ENCODE results near the gene CD164L2. TPM values are rescaled to one million over a fixed set of nuclear protein-coding genes. Genes with fewer than 3 reads are reported as not detected.
A peak's percentile ranks its signal among the peaks of the same experiment; 100 is the strongest.
"Not testable (repeated sequence)": the region's sequence is repeated elsewhere in the genome, so short reads cannot be mapped to it uniquely, and the experiment has no call there.

Gene CD164L2
- total RNA-seq, 4 donors from 2014 or later: 0.50 to 0.63 (median 0.54) TPM; not detected in 1

- peak within 1 kb of the TSS in 2 of 3 donors; percentile 40 to 58 for H3K27ac ChIP-seq
- intact Hi-C loops (cut with DNase I): loop anchor here (5.0 to 10.0 kb wide), 3 partner anchors 35 to 287 kb away; no protein-coding TSS in a partner anchor
- WGBS, 2 donors: 3 to 7% methylated on average over 18 to 19 of the region's 69 CpGs
- peak in 1 of 2 donors; percentile 30 for TF ChIP-seq POLR2A (IDR thresholded peaks at IDR 0.05)
- TF ChIP-seq, protein P1, sequence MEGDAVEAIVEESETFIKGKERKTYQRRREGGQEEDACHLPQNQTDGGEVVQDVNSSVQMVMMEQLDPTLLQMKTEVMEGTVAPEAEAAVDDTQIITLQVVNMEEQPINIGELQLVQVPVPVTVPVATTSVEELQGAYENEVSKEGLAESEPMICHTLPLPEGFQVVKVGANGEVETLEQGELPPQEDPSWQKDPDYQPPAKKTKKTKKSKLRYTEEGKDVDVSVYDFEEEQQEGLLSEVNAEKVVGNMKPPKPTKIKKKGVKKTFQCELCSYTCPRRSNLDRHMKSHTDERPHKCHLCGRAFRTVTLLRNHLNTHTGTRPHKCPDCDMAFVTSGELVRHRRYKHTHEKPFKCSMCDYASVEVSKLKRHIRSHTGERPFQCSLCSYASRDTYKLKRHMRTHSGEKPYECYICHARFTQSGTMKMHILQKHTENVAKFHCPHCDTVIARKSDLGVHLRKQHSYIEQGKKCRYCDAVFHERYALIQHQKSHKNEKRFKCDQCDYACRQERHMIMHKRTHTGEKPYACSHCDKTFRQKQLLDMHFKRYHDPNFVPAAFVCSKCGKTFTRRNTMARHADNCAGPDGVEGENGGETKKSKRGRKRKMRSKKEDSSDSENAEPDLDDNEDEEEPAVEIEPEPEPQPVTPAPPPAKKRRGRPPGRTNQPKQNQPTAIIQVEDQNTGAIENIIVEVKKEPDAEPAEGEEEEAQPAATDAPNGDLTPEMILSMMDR (IDR thresholded peaks at IDR 0.05): peak in 4 of 6 experiments; percentile 23 to 50 (median 42)
- no peaks in the 10 kb centered on the region for H3K9me3 ChIP-seq
- H3K4me1 ChIP-seq: peaks cover 19 to 23% of the 10 kb centered on the region in 2 donors
- peak; percentile 89 to 91 for DNase-seq
- H3K36me3 ChIP-seq: no peaks in the 10 kb centered on the region
- H3K4me3 ChIP-seq (replicated peaks in 1 of 3): peak within 1 kb of the TSS in 2 of 3 donors; percentile 10 to 45
- no peaks in the 10 kb centered on the region for H3K27me3 ChIP-seq
Observed at GRCh38 chr1:27392096-27392777, 9.1 kb upstream of the CD164L2 start, which contains the start of gene GPR3. TSS of gene GPR3 (plus strand) at chr1:27392622. CDS start at chr1:27393799, 1,177 bp downstream.

GRCh38 chr1:27391511-27392095 is 8.5 kb upstream of the CD164L2 start:
- H3K36me3 ChIP-seq: no peaks in the 10 kb centered on the region
- 12 to 13% methylated on average over 12 to 13 of the region's 13 CpGs for WGBS, 2 donors
- no peaks in the 10 kb centered on the region for H3K27me3 ChIP-seq
- peak overlapping the region in 1 of 3 donors; percentile 45 for H3K4me3 ChIP-seq (replicated peaks in 1 of 3)
- DNase-seq: peak; percentile 76 to 77
- no peaks in the 10 kb centered on the region for H3K9me3 ChIP-seq
- H3K4me1 ChIP-seq: peaks cover 19 to 23% of the 10 kb centered on the region in 2 donors
- intact Hi-C loops (cut with DNase I): loop anchor here (5.0 to 10.0 kb wide), 3 partner anchors 34 to 287 kb away; no protein-coding TSS in a partner anchor
- H3K27ac ChIP-seq: peak overlapping the region in 2 of 3 donors; percentile 39 to 40
- peak in 1 of 2 donors; percentile 55 for TF ChIP-seq POLR2A (IDR thresholded peaks at IDR 0.05)
- TF ChIP-seq, protein P1 (IDR thresholded peaks at IDR 0.05): no peak

DNA sequence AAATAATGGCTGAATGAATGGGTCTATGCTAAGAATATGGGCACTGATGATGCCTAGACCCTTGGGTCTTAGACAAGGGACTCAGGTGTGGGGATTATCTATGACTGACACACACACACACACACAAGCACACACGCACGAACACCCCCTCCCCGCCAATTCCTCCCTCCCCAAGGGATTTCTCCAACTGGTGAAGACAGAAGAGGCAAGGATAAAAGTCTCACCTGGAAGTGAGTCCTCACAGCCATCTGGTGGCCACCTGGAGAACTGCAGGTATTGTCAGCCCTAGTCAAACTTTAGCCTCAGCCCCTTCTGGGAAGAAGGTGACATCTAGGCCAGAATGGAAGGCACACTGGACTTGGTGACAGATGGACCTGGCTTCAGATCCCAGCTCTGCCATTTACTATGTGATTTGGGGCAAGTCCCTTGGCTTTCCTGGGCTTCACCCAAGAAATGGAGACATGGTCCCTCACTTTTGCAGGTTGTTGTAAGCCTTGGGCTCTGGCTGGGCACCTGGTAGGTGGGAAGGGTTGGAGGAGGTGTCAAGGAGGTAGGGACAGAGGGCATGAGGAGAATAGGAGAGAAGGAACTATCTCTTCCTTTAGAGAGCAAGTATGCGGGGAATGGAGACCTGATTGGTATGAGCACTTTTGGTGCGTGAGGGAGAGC is 5.3 kb upstream of the CD164L2 start:
- no peak for TF ChIP-seq POLR2A (IDR thresholded peaks at IDR 0.05)
- TF ChIP-seq, protein P1 (IDR thresholded peaks at IDR 0.05): peak; percentile 77 to 95 (median 88)
- Histone ChIP-seq H3K27me3 (no peaks in the 10 kb centered on the region), H3K4me3 (replicated peaks in 1 of 3) (no peak overlapping the region), H3K9me3 (no peaks in the 10 kb centered on the region), H3K36me3 (no peaks in the 10 kb centered on the region), H3K27ac (peak overlapping the region in 2 of 3 donors; percentile 24 to 53), H3K4me1 (peaks cover 13 to 19% of the 10 kb centered on the region in 2 donors)
- peak; percentile 79 to 85 for DNase-seq
- WGBS, 2 donors: 36 to 39% methylated on average over 5 of the region's 5 CpGs
- intact Hi-C loops (cut with DNase I): no loop called here

GRCh38 chr1:27384797-27385196 is 1.7 kb upstream of the CD164L2 start:
- H3K27ac ChIP-seq; DNase-seq; H3K4me3 ChIP-seq (replicated peaks in 1 of 3); H3K36me3 ChIP-seq; H3K27me3 ChIP-seq; H3K9me3 ChIP-seq; intact Hi-C loops (cut with DNase I): not testable (repeated sequence)
- peaks cover 0 to 25% of the 10 kb centered on the region in 2 donors for H3K4me1 ChIP-seq
- WGBS, 2 donors: 91% methylated on average over 3 of the region's 3 CpGs

DNA sequence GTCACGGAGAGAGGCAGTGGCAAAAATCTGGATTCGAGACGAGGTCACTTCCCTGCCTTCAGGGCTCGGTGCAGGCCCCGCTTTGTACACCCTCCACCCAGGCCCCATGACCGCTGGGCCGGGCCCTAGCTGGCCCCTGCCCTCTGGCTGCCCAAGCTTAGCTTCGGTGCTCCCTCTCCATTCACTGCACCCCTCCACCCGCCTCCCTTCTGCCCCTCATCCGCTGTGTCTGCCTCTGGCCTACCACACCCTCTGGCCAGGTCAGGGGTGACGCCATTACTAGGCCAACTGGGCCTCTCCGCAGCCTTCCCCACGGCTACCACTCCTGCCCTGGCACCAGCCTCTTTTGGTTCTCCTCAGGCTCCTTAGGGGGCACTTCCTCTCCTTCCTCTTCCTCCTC is 528 bp upstream of the CD164L2 start:
- intact Hi-C loops (cut with DNase I): no loop called here
- Histone ChIP-seq H3K4me1 (peaks cover 0 to 30% of the 10 kb centered on the region in 2 donors), H3K4me3 (replicated peaks in 1 of 3) (no peak overlapping the region), H3K27ac (no peak overlapping the region), H3K36me3 (no peaks in the 10 kb centered on the region), H3K9me3 (no peaks in the 10 kb centered on the region), H3K27me3 (no peaks in the 10 kb centered on the region)
- DNase-seq: no peak
- 87 to 92% methylated on average over 13 of the region's 13 CpGs for WGBS, 2 donors
- TF ChIP-seq, protein P1 (IDR thresholded peaks at IDR 0.05): no peak
- TF ChIP-seq POLR2A (IDR thresholded peaks at IDR 0.05): no peak

Data from thyroid gland (tissue), 4 donors.